NCI-H1092 treated with DMSO at 0.1 percent for 48 hours (cell line): ENCODE measurements around the gene GIT2.
"Not testable (repeated sequence)": the region's sequence is repeated elsewhere in the genome, so short reads cannot be mapped to it uniquely, and the experiment has no call there.

ENCODE experiments used
- DNase-seq: peaks from one replicate; lab custom pipeline; 2025; lab: John Stamatoyannopoulos, UW

The GIT2 gene

GRCh38 chr12:109919456-109919855 lies 76.7 kb downstream of the GIT2 start:
- DNase-seq, result no peak

GRCh38 chr12:109916045-109916444 lies 80.1 kb downstream of the GIT2 start:
- no peak for DNase-seq

- DNase-seq, result no peak
These were observed 80.8 kb downstream of the GIT2 start for GRCh38 chr12:109915171-109916040.

- DNase-seq, result no peak
These were observed 81.7 kb downstream of the GIT2 start for GRCh38 chr12:109914461-109914860.

- DNase-seq, result no peak
These were observed 83.3 kb downstream of the GIT2 start for GRCh38 chr12:109912855-109913321.

GRCh38 chr12:109910969-109911348 lies 85.2 kb downstream of the GIT2 start:
- no peak for DNase-seq

- no peak for DNase-seq
These were observed 85.8 kb downstream of the GIT2 start for GRCh38 chr12:109910254-109910968.

- no peak for DNase-seq
These were observed 90.9 kb downstream of the GIT2 start for GRCh38 chr12:109905301-109905700.

GRCh38 chr12:109902891-109903418 lies 93.2 kb downstream of the GIT2 start:
- no peak for DNase-seq

- DNase-seq, result peak; percentile 7
These were observed 95.2 kb downstream of the GIT2 start for GRCh38 chr12:109900752-109901580.

GRCh38 chr12:109899783-109900751 lies 96.1 kb downstream of the GIT2 start, which contains the start of gene TCHP:
TCHP (plus strand) TSS chr12:109900274; CDS start chr12:109903027, 2,753 bp downstream.
- DNase-seq, result peak; percentile 41

GRCh38 chr12:109899345-109899744 lies 96.8 kb downstream of the GIT2 start:
- DNase-seq, result not testable (repeated sequence)

GRCh38 chr12:109897029-109897428 lies 99.1 kb downstream of the GIT2 start:
- DNase-seq, result no peak

- DNase-seq, result no peak
These were observed 100.0 kb downstream of the GIT2 start for GRCh38 chr12:109896188-109896587.

- no peak for DNase-seq
These were observed 101.2 kb downstream of the GIT2 start for GRCh38 chr12:109894939-109895338.

- DNase-seq, result no peak
These were observed 102.7 kb downstream of the GIT2 start for GRCh38 chr12:109893261-109893995.

GRCh38 chr12:109892748-109893147 lies 103.4 kb downstream of the GIT2 start:
- no peak for DNase-seq

- DNase-seq, result no peak
These were observed 103.9 kb downstream of the GIT2 start for GRCh38 chr12:109892165-109892715.

GRCh38 chr12:109891731-109892130 lies 104.4 kb downstream of the GIT2 start:
- not testable (repeated sequence) for DNase-seq
